ENCODE results near the gene ENTPD3.
A peak's percentile ranks its signal among the peaks of the same experiment; 100 is the strongest.
"Not testable (repeated sequence)": the region's sequence is repeated elsewhere in the genome, so short reads cannot be mapped to it uniquely, and the experiment has no call there.

Gene ENTPD3

GRCh38 chr3:40407611-40408010, 20.6 kb downstream of the ENTPD3 start:
- DNase-seq: no peak

- peak; percentile 16 for DNase-seq
Observed at GRCh38 chr3:40414270-40414669, 27.3 kb downstream of the ENTPD3 start.

- no peak for DNase-seq
Observed at GRCh38 chr3:40417845-40418543, 31.0 kb downstream of the ENTPD3 start.

GRCh38 chr3:40422861-40423260, 35.9 kb downstream of the ENTPD3 start:
- DNase-seq: no peak

- no peak for DNase-seq
Observed at GRCh38 chr3:40427045-40427669, 40.2 kb downstream of the ENTPD3 start.

- DNase-seq: no peak
Observed at GRCh38 chr3:40432793-40433192, 45.8 kb downstream of the ENTPD3 start.

GRCh38 chr3:40437889-40438288, 50.9 kb downstream of the ENTPD3 start:
- DNase-seq: no peak

GRCh38 chr3:40445062-40445461, 58.1 kb downstream of the ENTPD3 start:
- DNase-seq: no peak

- DNase-seq: no peak
Observed at GRCh38 chr3:40445880-40446279, 58.9 kb downstream of the ENTPD3 start.

- DNase-seq: no peak
Observed at GRCh38 chr3:40450438-40450837, 63.5 kb downstream of the ENTPD3 start.

GRCh38 chr3:40451551-40451950, 64.6 kb downstream of the ENTPD3 start:
- no peak for DNase-seq

- DNase-seq: no peak
Observed at GRCh38 chr3:40452057-40452456, 65.1 kb downstream of the ENTPD3 start.

GRCh38 chr3:40452562-40452875, 65.5 kb downstream of the ENTPD3 start:
- no peak for DNase-seq

- DNase-seq: peak; percentile 98
Observed at GRCh38 chr3:40452876-40453730, 66.1 kb downstream of the ENTPD3 start.

GRCh38 chr3:40453933-40454332, 66.9 kb downstream of the ENTPD3 start:
- DNase-seq: no peak

- no peak for DNase-seq
Observed at GRCh38 chr3:40455328-40455727, 68.3 kb downstream of the ENTPD3 start.

GRCh38 chr3:40456279-40456939, 69.4 kb downstream of the ENTPD3 start:
- DNase-seq: no peak

GRCh38 chr3:40456940-40457823, 70.2 kb downstream of the ENTPD3 start, which contains the start of gene RPL14:
Gene RPL14 (plus strand): TSS chr3:40457339. CDS start chr3:40457472, 133 bp downstream.
- peak; percentile 90 for DNase-seq

- no peak for DNase-seq
Observed at GRCh38 chr3:40458473-40458872, 71.5 kb downstream of the ENTPD3 start.

GRCh38 chr3:40460481-40460880, 73.5 kb downstream of the ENTPD3 start:
- not testable (repeated sequence) for DNase-seq

GRCh38 chr3:40461161-40461560, 74.2 kb downstream of the ENTPD3 start:
- no peak for DNase-seq

- DNase-seq: not testable (repeated sequence)
Observed at GRCh38 chr3:40462838-40463237, 75.9 kb downstream of the ENTPD3 start.
